22Rv1 (cell line): Measurements from ENCODE around the gene PON3.

ENCODE experiments used
- CTCF ChIP-seq: fragments of 450-650 bp; IDR thresholded peaks from 2 replicates; pipeline ENCODE4 v1.5.1; 2017; ENCODE audit warnings: mild to moderate bottlenecking
- ZFX ChIP-seq: fragments of 450-650 bp; IDR thresholded peaks from 2 replicates; pipeline ENCODE4 v1.6.1; 2017; ENCODE audit warnings: antibody characterized with exemption, borderline replicate concordance

- no peak for TF ChIP-seq CTCF
- TF ChIP-seq ZFX = no peak
Observed at GRCh38 chr7:95407751-95408150, 11.6 kb upstream of the PON3 start.
